K562 (cell line): ENCODE data around the gene PEX10. TPM values are rescaled to one million over a fixed set of nuclear protein-coding genes. Genes with fewer than 3 reads are reported as not detected.

ENCODE experiments used
- IRF9 ChIP-seq: fragments of 450-650 bp; IDR thresholded peaks from 2 replicates; pipeline ENCODE4 v1.6.1; 2016; ENCODE audit warnings: missing biosample characterization, missing genetic modification characterization
- NCOA4 ChIP-seq: fragments of 450-650 bp; IDR thresholded peaks from 2 replicates; pipeline ENCODE4 v1.6.1; 2018; ENCODE audit warnings: mild to moderate bottlenecking; ENCODE audit not compliant: partially characterized antibody
- POLR2A ChIP-seq: fragments of 450-650 bp; conservative IDR thresholded peaks from 2 replicates; pipeline ENCODE4 v1.6.1; 2016
- ZNF217 ChIP-seq: sonication (generic); formaldehyde crosslinking; IDR thresholded peaks from 2 replicates; pipeline ENCODE4 v1.8.0; 2022; ENCODE audit warnings: mild to moderate bottlenecking, missing genetic modification reagents
- ZNF263 ChIP-seq: sonication (generic); formaldehyde crosslinking; IDR thresholded peaks from 2 replicates; pipeline ENCODE4 v1.8.0; 2022; ENCODE audit warnings: mild to moderate bottlenecking, missing genetic modification reagents, borderline replicate concordance
- ZNF407 ChIP-seq: fragments of 450-650 bp; IDR thresholded peaks from 2 replicates; pipeline ENCODE4 v1.6.1; 2016; ENCODE audit warnings: low read depth
- polyA plus RNA-seq, 8 experiments: library from polyadenylated mRNA; depleted of rRNA in 4 of 8; stranded (reverse) in 5 of 8; unstranded in 3 of 8; fragments of >200 nt; fragmentation: Nextera tagmentation in 2 of 8; fragmentation: Illumina TruSeq in 1 of 8; extraction: Ambion mirVana in 2 of 8; extraction: Trizol in 1 of 8; gene quantifications; 2 replicates each; pipeline versions ENCODE4 v1.2.1 to v1.2.3, GENCODE V29; 2011 to 2014; ENCODE audit warnings: inconsistent platforms in 1 of 8, missing spikeins in 1 of 8
- total RNA-seq, 7 experiments: library from RNA; depleted of rRNA in 6 of 7; stranded (reverse); fragments of >200 nt in 6 of 7; fragmentation: Illumina TruSeq in 2 of 7; extraction: Trizol in 2 of 7; gene quantifications; 2 replicates each; pipeline versions ENCODE4 v1.2.1 to v1.2.3, GENCODE V29; 2011 to 2021; ENCODE audit warnings: low replicate concordance in 1 of 7

PEX10 gene
- total and polyA plus RNA-seq, 9 of the 15 experiments (the other 6 are each of a cell fraction or from before 2014, with no cell fraction given) = 0.03 to 26.2 (median 8.7) TPM

- no peak for TF ChIP-seq ZNF407
- TF ChIP-seq IRF9 (tag) = no peak
- peak; percentile 99 for TF ChIP-seq ZNF263
- no peak for TF ChIP-seq NCOA4
- TF ChIP-seq POLR2A = no peak
- no peak for TF ChIP-seq ZNF217
Measured at GRCh38 chr1:2435746-2436355, 23.5 kb upstream of the PEX10 start (continued).
